Gastroesophageal sphincter (tissue), 4 donors: ENCODE measurements around the gene MOV10L1. TPM values are rescaled to one million over a fixed set of nuclear protein-coding genes. Genes with fewer than 3 reads are reported as not detected.

ENCODE experiments used
- ATAC-seq: fragments of 150-250 bp; one replicate; pipeline ENCODE4 v1.9.1; 2016; ENCODE audit warnings: mild to moderate bottlenecking, moderate library complexity
- H3K27ac ChIP-seq, 4 donors: fragments of 200-600 bp; sonication (generic) in 3 of 4; 1 replicate in 3 of 4; 2 replicates in 1 of 4; pipeline ENCODE4 v1.5.1; 2016 to 2019
- H3K27me3 ChIP-seq: fragments of 200-600 bp; sonication (generic); one replicate; pipeline ENCODE4 v1.5.1; 2019
- H3K36me3 ChIP-seq, 2 donors: fragments of 200-600 bp; sonication (generic); one replicate each; pipeline ENCODE4 v1.5.1; 2019; ENCODE audit warnings: control low read depth in 1 of 2
- H3K4me1 ChIP-seq, 3 donors: fragments of 200-600 bp; sonication (generic); 1 replicate in 2 of 3; 2 replicates in 1 of 3; pipeline ENCODE4 v1.5.1; 2016 to 2019; ENCODE audit warnings: control low read depth in 2 of 3
- H3K4me3 ChIP-seq, 2 donors: fragments of 200-600 bp; sonication (generic); one replicate each; pipeline ENCODE4 v1.5.1; 2019; ENCODE audit warnings: mild to moderate bottlenecking in 1 of 2, moderate library complexity in 1 of 2
- H3K9me3 ChIP-seq, 3 donors: fragments of 200-600 bp; sonication (generic); one replicate each; pipeline ENCODE4 v1.5.1; 2017 to 2019; ENCODE audit warnings: control low read depth in 2 of 3
- CTCF ChIP-seq, 4 experiments: fragments of 200-600 bp in 2 of 4; fragments of 450-650 bp in 2 of 4; sonication (generic) in 1 of 4; IDR thresholded peaks; one replicate each; pipeline ENCODE4 v1.5.1; 2017 to 2019; ENCODE audit warnings: antibody characterized with exemption in 4 of 4, mild to moderate bottlenecking in 2 of 4, moderate library complexity in 2 of 4
- EP300 ChIP-seq: sonication (generic); formaldehyde crosslinking; IDR thresholded peaks from one replicate; pipeline ENCODE4 v1.6.1; 2017; ENCODE audit warnings: antibody characterized with exemption, mild to moderate bottlenecking
- POLR2A ChIP-seq, 2 donors: fragments of 450-650 bp; IDR thresholded peaks; one replicate each; pipeline ENCODE4 v1.6.1; 2017; ENCODE audit warnings: antibody characterized with exemption in 2 of 2, mild to moderate bottlenecking in 2 of 2, moderate library complexity in 1 of 2
- POLR2AphosphoS5 ChIP-seq: sonication (generic); formaldehyde crosslinking; IDR thresholded peaks from one replicate; pipeline ENCODE4 v1.6.1; 2017; ENCODE audit warnings: antibody characterized with exemption
- WGBS, 2 donors: methylation state at CpG; one replicate each; pipeline ENCODE4 v1.1.5; 2018; ENCODE audit warnings: low coverage in 1 of 2; 5-methylcytosine and 5-hydroxymethylcytosine counted together
- total RNA-seq, 4 donors: library from RNA; depleted of rRNA; stranded (reverse); fragments of >200 nt; gene quantifications; one replicate each; pipeline ENCODE4 v1.1.0, GENCODE V29; 2016

Gene MOV10L1
- total RNA-seq, 4 donors from 2014 or later: 0.78 TPM; not detected in 3

GRCh38 chr22:50067244-50067643 lies 22.6 kb upstream of the MOV10L1 start:
- Histone ChIP-seq H3K36me3 (no peaks in the 10 kb centered on the region), H3K9me3 (no peaks in the 10 kb centered on the region), H3K27me3 (peaks cover 59% of the 10 kb centered on the region), H3K4me1 (no peaks in the 10 kb centered on the region), H3K4me3 (no peak overlapping the region), H3K27ac (no peak overlapping the region)
- WGBS, 2 donors: 56 to 76% methylated on average over 2 to 6 of the region's 8 CpGs
- no peak for TF ChIP-seq POLR2AphosphoS5
- no peak for TF ChIP-seq CTCF (IDR thresholded peaks at IDR 0.05)
- no peak for TF ChIP-seq EP300
- no peak for TF ChIP-seq POLR2A (IDR thresholded peaks at IDR 0.05)
- no peak for ATAC-seq

- WGBS, 2 donors: 79 to 100% methylated on average over 1 to 9 of the region's 11 CpGs
- Histone ChIP-seq H3K27ac (no peak overlapping the region), H3K27me3 (peaks cover 59% of the 10 kb centered on the region), H3K9me3 (no peaks in the 10 kb centered on the region), H3K4me3 (no peak overlapping the region), H3K4me1 (no peaks in the 10 kb centered on the region), H3K36me3 (no peaks in the 10 kb centered on the region)
- ATAC-seq: no peak
- TF ChIP-seq EP300: no peak
- no peak for TF ChIP-seq POLR2A (IDR thresholded peaks at IDR 0.05)
- no peak for TF ChIP-seq CTCF (IDR thresholded peaks at IDR 0.05)
- no peak for TF ChIP-seq POLR2AphosphoS5
These were observed 21.7 kb upstream of the MOV10L1 start for GRCh38 chr22:50068096-50068495.

- Histone ChIP-seq H3K4me1 (no peaks in the 10 kb centered on the region), H3K4me3 (no peak overlapping the region), H3K36me3 (no peaks in the 10 kb centered on the region), H3K27me3 (peaks cover 56% of the 10 kb centered on the region), H3K27ac (no peak overlapping the region), H3K9me3 (no peaks in the 10 kb centered on the region)
- ATAC-seq: no peak
- no peak for TF ChIP-seq CTCF (IDR thresholded peaks at IDR 0.05)
- no peak for TF ChIP-seq POLR2A (IDR thresholded peaks at IDR 0.05)
- no peak for TF ChIP-seq EP300
- TF ChIP-seq POLR2AphosphoS5: no peak
- 75 to 89% methylated on average over 3 to 5 of the region's 8 CpGs for WGBS, 2 donors
These were observed 19.4 kb upstream of the MOV10L1 start for GRCh38 chr22:50070366-50070765.

GRCh38 chr22:50071432-50072166 lies 18.2 kb upstream of the MOV10L1 start:
- Histone ChIP-seq H3K4me3 (no peak overlapping the region), H3K9me3 (no peaks in the 10 kb centered on the region), H3K27me3 (peaks cover 45% of the 10 kb centered on the region), H3K4me1 (no peaks in the 10 kb centered on the region), H3K27ac (no peak overlapping the region), H3K36me3 (no peaks in the 10 kb centered on the region)
- no peak for ATAC-seq
- 89% methylated on average over 3 of the region's 14 CpGs; no CpG with 5 or more reads in 1 of the 2 donors for WGBS, 2 donors
- TF ChIP-seq EP300 (no peak), POLR2A (IDR thresholded peaks at IDR 0.05) (no peak), POLR2AphosphoS5 (no peak), CTCF (IDR thresholded peaks at IDR 0.05) (no peak)

- H3K4me1 ChIP-seq: no peaks in the 10 kb centered on the region
- H3K36me3 ChIP-seq: no peaks in the 10 kb centered on the region
- no peaks in the 10 kb centered on the region for H3K9me3 ChIP-seq
- WGBS, 2 donors: no CpG with 5 or more reads among the region's 9 CpGs
- H3K27ac ChIP-seq: no peak overlapping the region
- ATAC-seq: no peak
- H3K27me3 ChIP-seq: peaks cover 49% of the 10 kb centered on the region
- H3K4me3 ChIP-seq: no peak overlapping the region
- TF ChIP-seq POLR2AphosphoS5 (no peak), CTCF (IDR thresholded peaks at IDR 0.05) (no peak), EP300 (no peak), POLR2A (IDR thresholded peaks at IDR 0.05) (no peak)
These were observed 17.6 kb upstream of the MOV10L1 start for GRCh38 chr22:50072167-50072555.
